Measurements from ENCODE around the gene RUNX2.
A peak's percentile ranks its signal among the peaks of the same experiment; 100 is the strongest.

The RUNX2 gene

DNA sequence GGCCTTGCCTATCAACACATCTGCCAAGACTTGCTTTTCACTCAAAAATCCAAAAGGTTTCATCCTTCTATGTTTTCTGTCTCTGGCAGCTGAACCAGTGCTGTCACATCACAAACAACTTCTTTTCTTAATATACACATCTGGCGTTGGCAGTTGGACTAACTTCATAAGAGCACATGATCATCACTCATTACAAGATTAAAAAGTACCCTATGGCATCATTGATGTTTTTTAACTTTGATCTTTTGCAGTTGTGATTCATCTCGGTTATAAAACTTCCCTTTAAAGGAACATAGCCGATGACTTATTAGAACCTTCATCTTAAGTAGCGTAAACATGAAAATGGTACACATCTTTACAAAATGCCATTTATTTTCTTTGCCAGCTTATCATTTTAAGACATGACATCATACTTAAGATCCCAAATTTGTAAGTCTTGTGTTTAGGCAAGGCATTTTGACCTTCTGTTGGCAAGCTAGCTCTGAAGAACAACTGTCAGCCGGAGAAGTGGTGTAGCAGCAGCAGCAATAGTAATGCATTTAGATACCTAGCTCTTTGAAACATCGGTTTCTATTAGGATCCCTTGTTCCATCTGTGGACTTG, 113.8 kb downstream of the RUNX2 start:
- no peak overlapping the region for H3K27ac Mint-ChIP-seq
- H3K9me3 Mint-ChIP-seq, result no peaks in the 10 kb centered on the region
- H3K4me3 Mint-ChIP-seq, result no peak overlapping the region
- no peaks in the 10 kb centered on the region for H3K27me3 Mint-ChIP-seq
- no peak for DNase-seq
- H3K4me1 Mint-ChIP-seq, result peaks cover 78% of the 10 kb centered on the region
- ATAC-seq, result peak; percentile 66
- peaks cover 72% of the 10 kb centered on the region for H3K36me3 Mint-ChIP-seq (ENCODE audit: low read depth)

DNA sequence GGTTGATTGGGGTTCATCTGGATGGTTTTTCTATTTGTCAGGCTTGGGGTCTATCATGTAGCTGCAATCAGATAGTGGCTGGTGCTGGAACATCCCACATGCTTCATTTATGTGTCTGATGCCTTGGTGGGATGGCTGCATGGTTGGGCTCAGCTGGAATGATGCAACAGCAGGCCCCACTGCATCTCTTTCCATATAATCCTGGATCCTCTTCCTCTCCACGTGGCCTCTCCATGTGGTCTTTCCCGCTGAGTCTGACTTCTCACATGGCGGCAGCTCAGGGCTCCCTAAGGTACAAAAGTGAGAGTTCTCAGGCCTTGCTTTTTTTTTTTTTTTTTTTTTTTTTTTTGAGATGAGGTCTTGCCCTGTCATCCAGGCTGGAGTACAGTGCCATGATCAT, 114.6 kb downstream of the RUNX2 start:
- ATAC-seq (no peak), DNase-seq (no peak)
- Mint-ChIP-seq H3K27ac (no peak overlapping the region), H3K9me3 (no peaks in the 10 kb centered on the region), H3K36me3 (ENCODE audit: low read depth) (peaks cover 68% of the 10 kb centered on the region), H3K27me3 (no peaks in the 10 kb centered on the region), H3K4me1 (peaks cover 76% of the 10 kb centered on the region), H3K4me3 (no peak overlapping the region)

DNA sequence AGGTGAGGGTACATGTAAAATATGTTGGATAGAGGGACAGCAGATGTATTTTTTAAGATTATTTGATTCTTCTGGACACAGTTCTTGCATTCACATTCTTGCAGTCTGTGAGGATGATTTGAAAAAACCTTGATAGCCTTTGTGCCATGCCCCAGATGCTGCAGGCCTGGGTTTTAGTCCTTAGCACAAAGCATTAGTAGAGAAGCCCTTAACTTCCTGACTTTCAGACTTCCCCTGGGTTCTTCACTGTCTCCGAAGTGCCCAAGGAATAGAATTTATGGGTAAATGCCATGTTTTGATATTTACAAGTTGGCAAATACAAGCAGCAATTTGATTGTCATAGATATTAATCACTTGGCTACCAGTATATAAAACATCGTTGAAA, 117.2 kb downstream of the RUNX2 start:
- no peak overlapping the region for H3K4me3 Mint-ChIP-seq
- H3K4me1 Mint-ChIP-seq, result peaks cover 72% of the 10 kb centered on the region
- ATAC-seq (no peak), DNase-seq (no peak)
- H3K27me3 Mint-ChIP-seq, result no peaks in the 10 kb centered on the region
- no peaks in the 10 kb centered on the region for H3K9me3 Mint-ChIP-seq
- H3K27ac Mint-ChIP-seq, result peak overlapping the region; percentile 44
- peaks cover 59% of the 10 kb centered on the region for H3K36me3 Mint-ChIP-seq (ENCODE audit: low read depth)

DNA sequence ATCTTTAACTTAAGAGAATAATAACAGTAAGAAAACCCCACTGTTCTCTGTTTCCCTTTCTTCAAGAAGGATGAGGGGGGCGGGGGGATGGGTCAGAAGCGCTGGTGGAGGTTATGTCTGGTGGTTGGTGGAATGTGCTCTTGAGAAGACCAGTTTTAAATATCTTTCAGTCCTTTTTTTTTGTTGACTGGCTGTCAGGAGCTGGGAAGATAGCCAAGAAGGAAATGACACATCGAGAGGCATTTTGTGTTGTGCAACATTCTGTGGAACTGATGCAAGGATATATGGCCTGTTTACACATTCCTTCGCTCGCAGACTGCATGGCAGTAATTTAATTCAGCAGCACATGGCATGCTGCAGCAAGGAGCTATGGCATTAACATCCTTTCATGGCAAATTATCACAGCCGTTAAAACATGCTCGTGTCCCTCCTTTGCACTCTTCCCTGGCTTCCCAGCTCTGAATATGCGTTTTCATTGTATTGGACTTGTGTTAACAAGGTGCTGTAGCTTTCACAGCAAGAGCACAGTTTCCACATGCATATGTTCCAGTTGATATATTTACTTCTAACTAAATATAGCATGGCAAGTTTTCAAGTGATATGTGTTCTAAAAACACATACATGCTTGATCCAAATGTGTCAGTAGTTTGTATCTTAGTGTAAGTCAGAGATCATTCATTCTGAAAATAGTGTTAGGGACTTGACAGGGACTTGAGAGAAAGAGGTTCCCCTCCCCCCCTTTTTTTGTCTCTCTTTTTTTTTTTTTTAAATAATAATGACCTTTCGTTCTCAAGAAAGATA, 117.8 kb downstream of the RUNX2 start:
- ATAC-seq, result peak; percentile 44
- DNase-seq, result no peak
- no peaks in the 10 kb centered on the region for H3K9me3 Mint-ChIP-seq
- peaks cover 59% of the 10 kb centered on the region for H3K36me3 Mint-ChIP-seq (ENCODE audit: low read depth)
- no peak overlapping the region for H3K4me3 Mint-ChIP-seq
- no peaks in the 10 kb centered on the region for H3K27me3 Mint-ChIP-seq
- peaks cover 75% of the 10 kb centered on the region for H3K4me1 Mint-ChIP-seq
- H3K27ac Mint-ChIP-seq, result peak overlapping the region; percentile 44

DNA sequence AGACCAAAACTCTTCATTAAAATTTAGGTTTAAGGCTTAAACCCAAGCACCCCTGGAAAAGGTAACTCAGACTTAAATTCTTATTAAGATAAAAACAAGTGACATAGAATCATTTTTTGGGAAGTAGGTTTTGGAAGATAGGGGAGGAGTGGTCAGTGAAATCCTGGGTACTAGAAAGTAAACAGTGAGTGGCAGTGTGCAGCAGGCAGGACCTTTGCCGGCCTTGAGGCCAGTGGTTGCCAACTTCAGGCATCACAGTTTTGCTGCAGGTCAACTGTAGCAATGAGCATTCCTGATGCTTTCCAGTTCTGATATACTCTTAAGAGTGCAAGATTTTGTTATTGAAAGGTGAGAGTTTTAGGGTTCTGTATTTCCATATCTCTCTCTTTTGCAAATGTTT, 118.9 kb downstream of the RUNX2 start:
- H3K36me3 Mint-ChIP-seq (ENCODE audit: low read depth), result peaks cover 61% of the 10 kb centered on the region
- H3K9me3 Mint-ChIP-seq, result no peaks in the 10 kb centered on the region
- peaks cover 75% of the 10 kb centered on the region for H3K4me1 Mint-ChIP-seq
- H3K4me3 Mint-ChIP-seq, result no peak overlapping the region
- ATAC-seq (no peak), DNase-seq (no peak)
- H3K27me3 Mint-ChIP-seq, result no peaks in the 10 kb centered on the region
- no peak overlapping the region for H3K27ac Mint-ChIP-seq

DNA sequence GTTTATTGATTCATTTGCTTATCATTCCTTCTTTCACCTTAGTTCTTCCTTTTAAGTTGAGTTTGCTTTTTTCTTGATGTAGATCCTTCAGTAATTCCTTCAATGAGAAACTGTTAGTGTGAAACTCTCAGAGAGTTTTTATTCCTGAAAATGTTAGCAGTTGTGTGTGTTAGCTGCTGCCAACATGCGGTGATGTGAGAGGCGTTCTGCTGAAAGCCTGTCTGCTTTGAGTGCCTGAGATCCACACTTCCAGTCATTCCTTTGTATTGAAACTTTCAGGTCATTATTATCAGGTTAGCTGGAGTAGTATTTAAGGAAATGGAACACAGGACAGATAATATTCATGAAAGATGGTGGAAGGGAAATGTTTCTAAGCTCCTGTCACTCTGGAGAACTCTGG, 119.6 kb downstream of the RUNX2 start:
- Mint-ChIP-seq H3K9me3 (no peaks in the 10 kb centered on the region), H3K4me3 (no peak overlapping the region), H3K27me3 (no peaks in the 10 kb centered on the region), H3K36me3 (ENCODE audit: low read depth) (peaks cover 58% of the 10 kb centered on the region), H3K27ac (no peak overlapping the region), H3K4me1 (peaks cover 72% of the 10 kb centered on the region)
- no peak for ATAC-seq
- no peak for DNase-seq

DNA sequence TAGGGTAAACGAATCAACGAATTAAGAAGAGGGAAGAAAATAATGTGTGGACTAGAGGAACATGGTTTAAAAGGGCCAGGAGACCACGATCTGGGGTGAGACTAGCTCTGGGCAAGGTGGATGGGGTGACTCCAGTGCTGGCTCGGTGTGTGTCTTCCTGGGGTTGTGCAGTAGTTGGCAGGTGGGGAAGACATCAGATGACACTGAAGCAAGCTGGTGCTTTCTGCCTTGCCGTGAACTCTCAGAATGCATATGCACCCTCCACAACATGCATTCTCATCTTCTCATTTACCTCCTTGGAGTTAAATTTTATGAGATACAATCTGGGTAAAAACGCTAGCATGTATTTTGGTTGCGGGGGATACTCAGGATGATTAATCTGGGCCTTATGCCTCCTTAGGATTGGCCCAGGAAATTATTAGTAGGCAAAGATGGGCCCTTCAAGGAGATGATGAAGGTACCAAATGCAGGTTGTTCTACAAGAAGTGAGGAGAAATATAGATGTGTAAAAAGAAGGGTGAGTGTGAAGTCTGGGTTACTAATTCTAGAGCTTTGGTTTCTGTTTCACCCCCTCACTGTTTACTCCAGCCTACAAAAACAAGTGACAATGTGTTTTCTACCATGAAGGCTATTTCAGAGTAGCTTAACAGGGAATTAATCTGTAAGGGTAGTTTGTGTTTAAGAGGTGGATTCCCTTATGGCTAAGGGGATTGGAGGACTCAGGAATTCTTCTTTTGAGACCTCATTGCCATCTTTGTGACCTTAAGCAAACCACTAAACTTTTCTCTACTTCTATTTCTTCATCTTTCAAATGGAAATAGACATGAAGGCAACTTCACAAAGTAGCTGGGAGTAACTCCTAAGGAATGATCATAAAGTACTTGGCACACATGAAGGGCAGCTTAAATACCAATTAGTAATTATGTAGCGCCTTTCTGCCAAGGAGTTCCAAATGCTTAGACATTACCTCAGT, 120.6 kb downstream of the RUNX2 start:
- H3K27me3 Mint-ChIP-seq, result no peaks in the 10 kb centered on the region
- peaks cover 51% of the 10 kb centered on the region for H3K36me3 Mint-ChIP-seq (ENCODE audit: low read depth)
- ATAC-seq (no peak), DNase-seq (no peak)
- peaks cover 77% of the 10 kb centered on the region for H3K4me1 Mint-ChIP-seq
- H3K9me3 Mint-ChIP-seq, result no peaks in the 10 kb centered on the region
- peak overlapping the region; percentile 9 for H3K27ac Mint-ChIP-seq
- no peak overlapping the region for H3K4me3 Mint-ChIP-seq

DNA sequence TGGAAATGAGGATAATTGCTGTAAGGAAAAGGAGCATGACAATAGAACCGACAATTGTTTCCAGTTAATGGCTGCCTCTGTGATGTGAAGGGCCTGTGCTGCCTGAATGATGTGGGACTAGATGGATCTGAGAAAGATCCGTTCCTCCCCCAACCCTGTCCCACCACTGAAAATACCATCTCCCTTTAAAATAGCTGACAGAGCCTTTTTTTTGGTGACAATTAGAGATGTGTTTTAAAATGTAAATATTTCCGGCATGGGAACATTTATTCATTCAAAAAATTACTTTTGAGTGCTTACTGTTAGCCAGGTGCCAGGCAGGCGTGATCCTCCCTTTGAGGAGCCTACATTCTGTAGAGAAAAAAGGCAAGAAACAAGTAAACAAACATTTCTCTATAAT, 122.0 kb downstream of the RUNX2 start:
- no peak overlapping the region for H3K4me3 Mint-ChIP-seq
- DNase-seq, result no peak
- H3K9me3 Mint-ChIP-seq, result no peaks in the 10 kb centered on the region
- H3K36me3 Mint-ChIP-seq (ENCODE audit: low read depth), result peaks cover 43% of the 10 kb centered on the region
- ATAC-seq, result no peak
- H3K4me1 Mint-ChIP-seq, result peaks cover 68% of the 10 kb centered on the region
- no peaks in the 10 kb centered on the region for H3K27me3 Mint-ChIP-seq
- peak overlapping the region; percentile 2 for H3K27ac Mint-ChIP-seq

DNA sequence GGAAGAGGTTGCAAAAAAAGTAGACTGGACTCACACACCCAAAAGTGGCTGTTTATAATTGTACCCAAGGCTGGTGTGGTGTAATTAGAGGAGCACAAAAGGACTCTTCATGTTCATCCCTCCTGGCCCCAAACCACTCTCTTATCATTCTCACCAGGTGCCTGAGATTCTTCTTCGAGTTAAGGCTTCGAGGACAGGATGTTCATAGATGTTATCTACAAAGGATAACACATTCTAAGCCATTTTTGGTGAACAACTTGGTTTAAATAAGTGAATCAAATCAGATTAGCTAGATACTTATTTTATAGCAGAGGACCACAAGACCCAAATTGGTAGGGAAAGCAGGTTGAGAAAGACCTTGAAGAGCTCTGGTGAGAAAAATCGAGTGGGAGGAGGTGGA, 122.7 kb downstream of the RUNX2 start:
- no peaks in the 10 kb centered on the region for H3K9me3 Mint-ChIP-seq
- H3K36me3 Mint-ChIP-seq (ENCODE audit: low read depth), result peaks cover 37% of the 10 kb centered on the region
- no peak for DNase-seq
- no peak for ATAC-seq
- no peak overlapping the region for H3K4me3 Mint-ChIP-seq
- H3K4me1 Mint-ChIP-seq, result peaks cover 61% of the 10 kb centered on the region
- peak overlapping the region; percentile 8 for H3K27ac Mint-ChIP-seq
- no peaks in the 10 kb centered on the region for H3K27me3 Mint-ChIP-seq

DNA sequence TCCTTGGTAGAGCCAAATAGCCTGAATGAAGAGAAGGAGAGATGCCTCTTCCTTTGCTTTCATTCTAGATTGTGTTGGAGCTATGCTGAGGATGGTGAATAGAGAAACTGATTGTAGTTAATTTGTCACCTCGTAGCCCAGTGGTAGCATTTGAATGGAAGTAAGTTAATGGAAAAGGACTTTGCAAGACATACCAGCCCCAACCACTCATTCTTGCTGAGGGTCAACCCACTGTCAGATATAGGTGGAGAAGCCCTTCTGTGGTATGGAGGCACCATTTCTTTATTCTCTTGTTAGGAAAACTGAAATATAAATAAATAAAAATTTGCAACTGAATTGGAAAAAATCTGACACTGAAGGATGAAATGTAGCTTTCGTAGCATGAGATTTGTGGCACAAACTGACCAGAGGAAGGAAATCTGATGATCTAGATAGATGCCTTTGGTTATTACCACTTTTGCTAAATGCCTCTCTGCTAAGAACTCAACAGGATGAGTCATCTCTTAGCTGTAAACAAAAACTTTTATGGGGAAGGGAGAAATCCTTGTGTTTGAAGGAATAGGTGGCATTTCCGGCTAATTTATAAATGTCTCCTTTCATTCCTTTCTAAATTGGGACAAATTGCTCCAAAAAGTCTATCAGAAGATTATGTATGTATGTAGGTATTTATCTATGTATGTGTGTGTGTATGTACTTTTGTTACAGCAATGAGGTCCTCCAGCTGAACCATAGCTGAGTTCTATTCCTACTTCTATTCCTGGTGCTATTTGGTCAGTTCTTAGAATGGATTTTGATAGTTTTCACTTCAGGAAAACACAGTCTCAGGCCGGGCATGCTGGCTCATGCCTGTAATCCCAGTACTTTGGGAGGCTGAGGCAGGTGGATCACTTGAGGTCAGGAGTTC, 126.1 kb downstream of the RUNX2 start:
- no peak for DNase-seq
- Mint-ChIP-seq H3K4me3 (no peak overlapping the region), H3K27me3 (no peaks in the 10 kb centered on the region), H3K9me3 (no peaks in the 10 kb centered on the region), H3K27ac (no peak overlapping the region), H3K36me3 (ENCODE audit: low read depth) (peaks cover 38% of the 10 kb centered on the region), H3K4me1 (peaks cover 46% of the 10 kb centered on the region)
- ATAC-seq, result no peak

DNA sequence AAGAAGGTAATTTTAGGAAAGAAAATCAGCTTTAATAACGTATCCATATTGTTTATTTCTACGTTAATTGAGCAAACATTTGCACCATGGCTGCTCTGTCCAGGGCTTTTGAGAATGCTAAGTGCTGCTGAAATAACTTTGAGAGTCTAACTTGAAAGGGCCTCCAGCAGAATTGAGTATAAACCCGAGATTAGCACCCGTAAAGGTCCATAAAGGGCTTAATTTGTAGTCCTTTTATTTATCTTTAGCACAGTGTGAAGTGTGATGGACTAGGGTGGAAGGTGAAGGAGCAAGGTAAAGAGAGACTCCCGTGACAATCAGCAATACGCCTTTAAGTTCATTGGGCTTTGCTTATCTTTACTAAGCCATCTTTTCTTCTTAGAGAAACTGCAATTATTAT, 127.3 kb downstream of the RUNX2 start:
- peaks cover 29% of the 10 kb centered on the region for H3K36me3 Mint-ChIP-seq (ENCODE audit: low read depth)
- no peaks in the 10 kb centered on the region for H3K9me3 Mint-ChIP-seq
- H3K4me1 Mint-ChIP-seq, result peaks cover 37% of the 10 kb centered on the region
- H3K4me3 Mint-ChIP-seq, result no peak overlapping the region
- no peak for DNase-seq
- no peak for ATAC-seq
- H3K27me3 Mint-ChIP-seq, result no peaks in the 10 kb centered on the region
- no peak overlapping the region for H3K27ac Mint-ChIP-seq

DNA sequence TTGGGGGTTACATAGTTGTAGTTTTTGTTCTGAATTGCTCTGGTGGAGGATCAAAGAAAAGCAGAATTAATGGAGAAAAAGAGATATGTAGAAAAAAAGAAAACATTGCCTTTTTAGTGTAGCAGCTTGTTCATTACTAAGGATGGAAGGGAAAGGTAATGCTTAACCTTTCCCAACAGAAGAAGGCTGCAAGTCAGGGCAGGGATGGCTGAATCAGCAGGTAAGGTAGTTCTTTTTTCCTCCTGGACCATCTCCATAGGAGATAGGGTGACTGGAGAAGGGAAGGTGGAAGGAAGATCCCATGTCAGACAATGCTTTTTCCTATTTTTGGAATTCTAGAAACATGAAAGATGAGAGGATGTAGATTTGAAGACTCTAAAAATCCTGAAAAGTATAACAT, 129.0 kb downstream of the RUNX2 start:
- H3K36me3 Mint-ChIP-seq (ENCODE audit: low read depth), result peaks cover 13% of the 10 kb centered on the region
- no peak overlapping the region for H3K4me3 Mint-ChIP-seq
- DNase-seq (no peak), ATAC-seq (no peak)
- no peaks in the 10 kb centered on the region for H3K27me3 Mint-ChIP-seq
- peaks cover 22% of the 10 kb centered on the region for H3K4me1 Mint-ChIP-seq
- H3K9me3 Mint-ChIP-seq, result no peaks in the 10 kb centered on the region
- peak overlapping the region; percentile 44 for H3K27ac Mint-ChIP-seq

DNA sequence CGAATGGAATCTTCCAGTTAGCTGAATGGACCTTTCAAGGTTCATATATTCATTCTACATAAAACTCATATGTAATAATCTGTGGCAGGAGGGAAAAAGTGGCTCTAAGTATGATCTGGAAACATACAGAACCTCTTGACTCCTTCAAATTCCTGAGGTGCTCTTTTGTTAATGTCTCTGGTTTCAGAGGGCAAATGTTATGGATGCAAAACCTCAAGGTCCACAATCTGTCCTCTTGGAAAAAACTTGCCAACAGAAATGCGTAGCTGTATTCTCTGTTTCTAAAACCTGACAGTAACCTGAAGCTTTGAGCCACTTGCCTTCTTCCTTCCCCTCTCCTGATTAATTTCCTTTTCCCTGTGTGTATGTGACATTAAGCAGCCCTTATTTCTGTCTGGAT, 130.5 kb downstream of the RUNX2 start:
- Mint-ChIP-seq H3K9me3 (no peaks in the 10 kb centered on the region), H3K27ac (no peak overlapping the region), H3K4me3 (no peak overlapping the region), H3K27me3 (no peaks in the 10 kb centered on the region), H3K4me1 (peaks cover 15% of the 10 kb centered on the region), H3K36me3 (ENCODE audit: low read depth) (peaks cover 14% of the 10 kb centered on the region)
- DNase-seq (no peak), ATAC-seq (no peak)

DNA sequence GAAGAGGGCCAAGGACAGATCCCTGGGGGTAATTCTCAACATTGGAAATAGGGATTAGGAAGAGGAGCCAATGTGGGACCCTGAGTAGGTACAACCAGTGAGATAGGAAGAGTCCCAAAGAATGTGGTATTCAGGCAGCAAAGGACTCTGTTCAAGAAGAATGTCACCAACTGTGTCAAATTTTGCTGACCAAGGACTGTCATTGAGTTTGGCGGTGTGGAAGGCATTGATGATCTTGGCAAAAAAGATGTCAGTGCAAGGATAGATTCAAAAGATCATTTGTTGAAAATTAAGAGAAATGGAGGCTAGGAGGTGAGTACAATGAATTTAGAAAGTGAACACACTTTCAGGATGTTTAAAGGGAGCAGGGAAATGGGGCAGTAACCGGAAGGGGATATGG, 132.0 kb downstream of the RUNX2 start:
- ATAC-seq (no peak), DNase-seq (no peak)
- Mint-ChIP-seq H3K27ac (no peak overlapping the region), H3K4me3 (no peak overlapping the region), H3K9me3 (no peaks in the 10 kb centered on the region), H3K4me1 (peaks cover 17% of the 10 kb centered on the region), H3K27me3 (no peaks in the 10 kb centered on the region), H3K36me3 (ENCODE audit: low read depth) (peaks cover 18% of the 10 kb centered on the region)

Measured in activated naive CD8-positive, alpha-beta T cell treated with anti-CD3 and anti-CD28 coated beads, Interleukin-2, amount 50 U/mL, for 24 hours (primary cell).